Stimulated activated effector memory CD8-positive, alpha-beta T cell treated with anti-CD3 and anti-CD28 coated beads, Interleukin-12 subunit alpha, Interleukin-12 subunit beta, amount 100 ng/mL, for 72 hours (primary cell): ENCODE results near the gene TMEM30B.
A peak's percentile ranks its signal among the peaks of the same experiment; 100 is the strongest.
"Not testable (repeated sequence)": the region's sequence is repeated elsewhere in the genome, so short reads cannot be mapped to it uniquely, and the experiment has no call there.

Experiments used
- ATAC-seq: fragments of 150-1000 bp; cut with Tn5 transposase; 2 replicates; pipeline ENCODE4 v1.10.0; 2021
- DNase-seq, 2 donors: peaks; one replicate each; pipeline ENCODE4 v3.0.0; 2021 to 2022; ENCODE audit warnings: low spot score in 2 of 2
- H3K27ac Mint-ChIP-seq: one replicate; pipeline ENCODE4 v1.8.0; 2022; ENCODE audit warnings: mild to moderate bottlenecking, mixed read lengths
- H3K36me3 Mint-ChIP-seq: one replicate; pipeline ENCODE4 v1.8.0; 2022; ENCODE audit warnings: mild to moderate bottlenecking, mixed read lengths
- H3K4me1 Mint-ChIP-seq: one replicate; pipeline ENCODE4 v1.8.0; 2022; ENCODE audit warnings: mixed read lengths
- H3K4me3 Mint-ChIP-seq: one replicate; pipeline ENCODE4 v1.8.0; 2022; ENCODE audit warnings: mild to moderate bottlenecking, mixed read lengths
- H3K9me3 Mint-ChIP-seq: one replicate; pipeline ENCODE4 v1.8.0; 2022; ENCODE audit warnings: mixed read lengths

TMEM30B gene

GRCh38 chr14:61319086-61319485 is 37.9 kb upstream of the TMEM30B start:
- H3K4me3 Mint-ChIP-seq = no peak overlapping the region
- peaks cover 21% of the 10 kb centered on the region for H3K36me3 Mint-ChIP-seq
- ATAC-seq (no peak), DNase-seq (no peak)
- H3K27ac Mint-ChIP-seq = no peak overlapping the region
- H3K9me3 Mint-ChIP-seq = no peaks in the 10 kb centered on the region
- peaks cover 9% of the 10 kb centered on the region for H3K4me1 Mint-ChIP-seq

- Mint-ChIP-seq H3K9me3 (no peaks in the 10 kb centered on the region), H3K4me1 (peaks cover 7% of the 10 kb centered on the region), H3K36me3 (no peaks in the 10 kb centered on the region), H3K4me3 (no peak overlapping the region), H3K27ac (no peak overlapping the region)
- DNase-seq (no peak), ATAC-seq (no peak)
These were observed 34.2 kb upstream of the TMEM30B start for GRCh38 chr14:61315313-61315712.

- not testable (repeated sequence) for ATAC-seq, H3K36me3 Mint-ChIP-seq, H3K4me1 Mint-ChIP-seq, H3K4me3 Mint-ChIP-seq, H3K9me3 Mint-ChIP-seq, DNase-seq, H3K27ac Mint-ChIP-seq
These were observed 27.6 kb upstream of the TMEM30B start for GRCh38 chr14:61308701-61309100.

DNA sequence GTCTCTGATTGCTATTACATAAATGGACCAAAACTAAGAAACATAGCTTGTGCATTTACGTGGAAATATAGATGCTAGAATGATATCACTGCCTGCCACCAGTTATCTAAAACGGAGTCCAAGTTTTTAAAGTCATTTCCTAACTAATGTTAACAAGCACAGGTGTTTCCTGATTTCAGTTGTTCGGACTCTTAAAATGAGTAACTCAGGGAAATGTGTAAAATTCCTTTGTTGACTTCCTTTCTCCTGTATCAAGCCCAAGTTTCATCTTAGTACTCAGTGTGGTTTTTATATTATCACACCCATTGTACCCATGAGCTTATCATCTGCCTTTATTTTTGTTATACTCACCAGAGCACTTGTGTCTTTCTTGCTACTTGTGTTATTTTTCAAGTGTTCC is 27.1 kb upstream of the TMEM30B start:
- Mint-ChIP-seq H3K9me3 (peaks cover 10% of the 10 kb centered on the region), H3K4me3 (no peak overlapping the region), H3K27ac (no peak overlapping the region), H3K36me3 (no peaks in the 10 kb centered on the region), H3K4me1 (peaks cover 6% of the 10 kb centered on the region)
- DNase-seq (no peak), ATAC-seq (no peak)

DNA sequence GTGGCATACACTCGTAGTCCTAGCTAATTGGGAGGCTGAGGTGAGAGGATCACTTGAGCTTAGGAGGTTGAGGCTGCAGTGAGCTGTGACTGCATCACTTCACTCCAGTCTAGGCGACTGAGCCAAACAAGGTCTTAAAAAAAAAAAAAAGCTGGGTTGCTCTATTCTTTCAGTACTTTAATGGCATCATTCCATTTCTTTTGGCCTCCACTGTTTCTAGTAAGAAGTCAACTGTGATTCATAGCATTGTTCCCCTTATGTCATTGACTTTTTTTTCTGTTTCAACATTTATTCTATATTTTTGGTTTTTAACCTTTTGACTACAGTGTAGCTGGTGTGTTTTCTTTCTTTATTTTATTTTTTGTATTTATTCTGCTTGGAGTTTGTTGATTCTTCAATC is 23.6 kb upstream of the TMEM30B start:
- DNase-seq (no peak), ATAC-seq (no peak)
- H3K4me3 Mint-ChIP-seq = no peak overlapping the region
- peaks cover 7% of the 10 kb centered on the region for H3K9me3 Mint-ChIP-seq
- H3K4me1 Mint-ChIP-seq = peaks cover 14% of the 10 kb centered on the region
- H3K36me3 Mint-ChIP-seq = no peaks in the 10 kb centered on the region
- no peak overlapping the region for H3K27ac Mint-ChIP-seq

DNA sequence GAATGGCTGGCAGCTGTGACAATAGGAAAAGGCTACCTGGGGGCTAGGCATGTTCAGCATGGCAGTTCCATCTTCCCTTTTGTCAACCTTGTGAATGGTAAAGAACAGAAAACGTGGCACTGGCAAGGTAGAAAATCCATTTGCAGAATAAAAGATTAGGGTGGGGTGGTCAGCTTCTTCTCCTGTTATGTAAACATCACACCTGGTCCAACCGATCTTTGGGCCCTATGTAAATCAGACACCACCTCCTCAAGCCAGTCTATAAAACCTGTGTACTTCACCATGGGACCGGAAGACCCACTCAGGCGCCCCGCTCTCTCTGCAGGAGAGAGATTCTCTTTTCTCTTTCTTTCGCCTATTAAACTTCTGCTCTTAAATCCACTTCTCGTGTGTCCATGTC is 19.6 kb upstream of the TMEM30B start:
- peaks cover 30% of the 10 kb centered on the region for H3K4me1 Mint-ChIP-seq
- H3K9me3 Mint-ChIP-seq = peaks cover 4% of the 10 kb centered on the region
- ATAC-seq = no peak
- no peak for DNase-seq
- H3K27ac Mint-ChIP-seq = no peak overlapping the region
- no peaks in the 10 kb centered on the region for H3K36me3 Mint-ChIP-seq
- H3K4me3 Mint-ChIP-seq = no peak overlapping the region

- Mint-ChIP-seq H3K4me1 (peaks cover 30% of the 10 kb centered on the region), H3K9me3 (no peaks in the 10 kb centered on the region), H3K27ac (peak overlapping the region; percentile 26), H3K36me3 (no peaks in the 10 kb centered on the region), H3K4me3 (no peak overlapping the region)
- no peak for DNase-seq
- ATAC-seq = no peak
These were observed 19.1 kb upstream of the TMEM30B start for GRCh38 chr14:61300209-61300608.

DNA sequence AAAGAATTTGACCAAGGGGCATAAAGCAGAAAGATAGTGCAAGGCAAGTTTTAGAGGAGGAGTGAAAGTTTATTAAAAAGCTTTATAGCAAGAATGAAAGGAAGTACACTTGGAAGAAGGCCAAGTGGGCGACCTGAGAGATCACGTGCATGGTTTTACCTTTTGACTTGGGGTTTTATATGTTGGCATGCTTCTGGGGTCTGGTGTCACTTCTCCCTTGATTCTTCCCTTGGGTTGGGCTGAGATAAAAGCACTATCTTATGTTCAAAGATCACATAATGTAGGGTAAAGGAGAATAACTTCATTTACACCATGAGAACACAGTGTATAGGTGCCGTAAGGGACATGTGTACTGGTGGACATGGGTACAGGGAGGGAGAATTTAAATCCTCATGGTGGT is 17.7 kb upstream of the TMEM30B start:
- no peak overlapping the region for H3K27ac Mint-ChIP-seq
- ATAC-seq (no peak), DNase-seq (no peak)
- no peaks in the 10 kb centered on the region for H3K9me3 Mint-ChIP-seq
- no peaks in the 10 kb centered on the region for H3K36me3 Mint-ChIP-seq
- H3K4me1 Mint-ChIP-seq = peaks cover 30% of the 10 kb centered on the region
- no peak overlapping the region for H3K4me3 Mint-ChIP-seq

DNA sequence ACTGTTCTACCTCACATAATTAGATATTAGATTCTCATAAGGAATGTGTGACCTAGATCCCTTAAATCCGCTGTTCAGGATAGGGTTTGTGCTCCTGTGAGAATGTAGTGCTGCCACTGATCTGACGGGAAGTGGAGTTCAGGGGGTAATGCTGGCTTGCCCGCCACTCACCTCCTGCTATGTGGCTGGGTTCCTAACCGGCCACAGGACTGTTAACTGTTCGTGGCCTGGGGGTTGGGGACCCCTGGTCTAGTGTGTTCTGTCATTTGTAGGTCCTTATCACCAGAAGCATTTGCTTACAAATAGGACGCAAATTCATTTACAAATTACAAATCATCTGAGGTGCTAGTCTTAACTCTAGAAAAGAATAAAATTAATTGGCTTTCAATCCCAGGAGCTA is 16.4 kb upstream of the TMEM30B start:
- peak overlapping the region; percentile 46 for H3K27ac Mint-ChIP-seq
- no peak overlapping the region for H3K4me3 Mint-ChIP-seq
- H3K4me1 Mint-ChIP-seq = peaks cover 30% of the 10 kb centered on the region
- no peaks in the 10 kb centered on the region for H3K36me3 Mint-ChIP-seq
- H3K9me3 Mint-ChIP-seq = no peaks in the 10 kb centered on the region
- ATAC-seq (no peak), DNase-seq (no peak)

GRCh38 chr14:61296719-61297502 is 15.8 kb upstream of the TMEM30B start:
- no peak overlapping the region for H3K4me3 Mint-ChIP-seq
- no peak for DNase-seq
- H3K36me3 Mint-ChIP-seq = no peaks in the 10 kb centered on the region
- H3K27ac Mint-ChIP-seq = no peak overlapping the region
- no peak for ATAC-seq
- H3K4me1 Mint-ChIP-seq = peaks cover 30% of the 10 kb centered on the region
- H3K9me3 Mint-ChIP-seq = no peaks in the 10 kb centered on the region

- Mint-ChIP-seq H3K9me3 (no peaks in the 10 kb centered on the region), H3K4me1 (peaks cover 30% of the 10 kb centered on the region), H3K36me3 (no peaks in the 10 kb centered on the region), H3K27ac (no peak overlapping the region), H3K4me3 (no peak overlapping the region)
- no peak for ATAC-seq
- DNase-seq = no peak
These were observed 15.0 kb upstream of the TMEM30B start for GRCh38 chr14:61296151-61296550.

GRCh38 chr14:61290701-61291100 is 9.6 kb upstream of the TMEM30B start:
- no peaks in the 10 kb centered on the region for H3K9me3 Mint-ChIP-seq
- no peaks in the 10 kb centered on the region for H3K4me1 Mint-ChIP-seq
- no peak overlapping the region for H3K4me3 Mint-ChIP-seq
- H3K36me3 Mint-ChIP-seq = no peaks in the 10 kb centered on the region
- H3K27ac Mint-ChIP-seq = no peak overlapping the region
- DNase-seq (no peak), ATAC-seq (no peak)

DNA sequence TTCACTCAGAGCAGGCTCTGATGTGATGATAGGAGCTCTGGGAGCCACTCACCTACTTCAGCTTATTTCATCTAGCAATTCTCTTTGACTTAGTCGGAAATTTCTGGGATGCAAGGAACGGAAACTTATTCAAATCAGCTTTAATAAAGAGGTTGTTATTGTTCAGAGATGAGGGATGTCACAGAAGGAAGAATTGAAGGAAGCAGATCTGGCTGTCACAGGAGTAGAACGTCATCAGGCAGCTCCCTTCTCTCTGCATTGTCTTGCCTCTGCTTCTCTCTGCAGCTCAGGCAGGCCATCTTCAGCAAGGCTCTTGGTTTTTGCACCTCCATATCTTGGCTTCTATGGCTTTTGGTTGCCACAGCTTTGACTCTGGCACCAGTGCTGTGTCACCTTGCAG is 7.6 kb upstream of the TMEM30B start:
- Mint-ChIP-seq H3K4me3 (no peak overlapping the region), H3K9me3 (no peaks in the 10 kb centered on the region), H3K4me1 (peaks cover 8% of the 10 kb centered on the region), H3K36me3 (no peaks in the 10 kb centered on the region), H3K27ac (no peak overlapping the region)
- no peak for DNase-seq
- no peak for ATAC-seq

DNA sequence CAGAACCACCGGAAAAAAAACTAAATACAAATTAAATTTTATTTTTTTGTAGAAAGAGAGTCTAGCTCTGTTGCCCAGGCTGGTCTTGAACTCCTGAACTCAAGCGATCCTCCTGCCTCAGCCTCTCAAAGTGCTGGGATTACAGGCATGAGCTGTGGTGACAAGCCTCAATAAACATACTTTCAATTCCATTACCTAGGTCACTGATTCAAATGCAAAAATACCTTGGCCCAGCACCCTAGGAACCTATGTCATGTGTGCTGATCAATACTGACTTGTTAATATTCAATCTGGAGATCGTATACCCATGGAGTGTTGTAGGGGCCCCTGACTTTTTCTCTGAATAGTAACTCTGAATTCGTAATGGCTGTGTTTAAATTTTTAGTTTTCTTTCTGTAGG is 7.1 kb upstream of the TMEM30B start:
- Mint-ChIP-seq H3K4me1 (peaks cover 11% of the 10 kb centered on the region), H3K36me3 (no peaks in the 10 kb centered on the region), H3K4me3 (no peak overlapping the region), H3K9me3 (no peaks in the 10 kb centered on the region), H3K27ac (no peak overlapping the region)
- ATAC-seq (no peak), DNase-seq (no peak)

- H3K36me3 Mint-ChIP-seq = no peaks in the 10 kb centered on the region
- ATAC-seq (no peak), DNase-seq (no peak)
- no peak overlapping the region for H3K27ac Mint-ChIP-seq
- peaks cover 14% of the 10 kb centered on the region for H3K4me1 Mint-ChIP-seq
- no peak overlapping the region for H3K4me3 Mint-ChIP-seq
- no peaks in the 10 kb centered on the region for H3K9me3 Mint-ChIP-seq
These were observed 6.1 kb upstream of the TMEM30B start for GRCh38 chr14:61287196-61287595.

DNA sequence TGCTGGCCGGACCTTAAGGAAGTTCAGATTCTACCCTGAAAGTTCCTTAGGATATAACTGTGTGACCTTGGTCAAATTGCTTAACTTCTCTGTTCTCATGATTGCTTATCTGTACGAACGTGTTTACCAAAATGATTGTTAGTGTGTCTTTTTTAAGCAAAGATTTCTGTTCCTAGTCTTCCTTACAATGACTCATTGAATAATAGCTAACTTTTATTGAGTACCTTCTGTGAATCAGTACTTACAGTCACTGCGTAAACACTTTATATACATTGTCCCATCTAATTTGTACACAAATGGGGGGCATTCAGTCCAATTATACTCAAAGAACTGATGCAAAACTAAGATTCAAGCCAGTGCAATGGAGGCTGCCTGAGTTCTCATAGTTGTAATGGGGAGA is 4.2 kb upstream of the TMEM30B start:
- Mint-ChIP-seq H3K9me3 (no peaks in the 10 kb centered on the region), H3K4me3 (no peak overlapping the region), H3K4me1 (peaks cover 17% of the 10 kb centered on the region), H3K36me3 (no peaks in the 10 kb centered on the region), H3K27ac (no peak overlapping the region)
- DNase-seq (no peak), ATAC-seq (no peak)

GRCh38 chr14:61284001-61284400 is 2.9 kb upstream of the TMEM30B start:
- Mint-ChIP-seq H3K4me1 (peaks cover 28% of the 10 kb centered on the region), H3K9me3 (no peaks in the 10 kb centered on the region), H3K27ac (no peak overlapping the region), H3K4me3 (peak overlapping the region; percentile 29), H3K36me3 (no peaks in the 10 kb centered on the region)
- ATAC-seq (peak; percentile 2), DNase-seq (no peak)
